A673 (cell line): Measurements from ENCODE around the gene IER5.

Experiments used
- CTCF ChIP-seq: fragments of 300-800, 200-600 bp; sonication (generic); conservative IDR thresholded peaks from 2 replicates; pipeline ENCODE4 v1.5.1; 2017; ENCODE audit warnings: low read depth, mild to moderate bottlenecking, antibody characterized with exemption, low read length, moderate library complexity, mixed read lengths
- EZH2 ChIP-seq: fragments of 200-600 bp; sonication (generic); IDR thresholded peaks from 2 replicates; pipeline ENCODE4 v1.6.1; 2017; ENCODE audit warnings: borderline replicate concordance, low read depth, mild to moderate bottlenecking, mixed read lengths, antibody characterized with exemption, low read length; ENCODE audit not compliant: poor library complexity, severe bottlenecking

GRCh38 chr1:181133441-181133951 lies 45.0 kb downstream of the IER5 start:
- no peak for TF ChIP-seq CTCF
- no peak for TF ChIP-seq EZH2
